Transverse colon (tissue), 4 donors: ENCODE results near the gene RABEP2.

ENCODE experiments used
- CTCF ChIP-seq, 5 experiments: fragments of 200-600 bp in 3 of 5; fragments of 450-650 bp in 2 of 5; sonication (generic) in 3 of 5; IDR thresholded peaks; 1 replicate in 2 of 5; 2 replicates in 3 of 5; pipeline ENCODE4 v1.5.1; 2016 to 2017; ENCODE audit warnings: antibody characterized with exemption in 5 of 5, inconsistent platforms in 3 of 5, mild to moderate bottlenecking in 2 of 5, moderate library complexity in 1 of 5
- EP300 ChIP-seq: sonication (generic); formaldehyde crosslinking; IDR thresholded peaks from one replicate; pipeline ENCODE4 v1.6.1; 2017; ENCODE audit warnings: antibody characterized with exemption, low read depth
- POLR2A ChIP-seq: fragments of 450-650 bp; IDR thresholded peaks from one replicate; pipeline ENCODE4 v1.6.1; 2016; ENCODE audit warnings: antibody characterized with exemption, mild to moderate bottlenecking, moderate library complexity
- POLR2AphosphoS5 ChIP-seq, 3 donors: sonication (generic); formaldehyde crosslinking; IDR thresholded peaks; one replicate each; pipeline ENCODE4 v1.6.1; 2016; ENCODE audit warnings: antibody characterized with exemption in 3 of 3

- no peak for TF ChIP-seq POLR2AphosphoS5 (IDR thresholded peaks at IDR 0.05)
- TF ChIP-seq POLR2A: no peak
- TF ChIP-seq CTCF (IDR thresholded peaks at IDR 0.05): no peak
- TF ChIP-seq EP300: no peak
These were observed 33.2 kb upstream of the RABEP2 start for GRCh38 chr16:28958216-28958615.
